GM12874 (cell line): ENCODE measurements around the gene KCNT1.

Experiments
- TF ChIP-seq, protein P1 (sequence below): IDR thresholded peaks from 2 replicates; pipeline ENCODE4 v1.5.1; 2011; ENCODE audit warnings: low read depth, mild to moderate bottlenecking, control low read depth, low read length, moderate library complexity; ENCODE audit not compliant: insufficient read depth

KCNT1 gene

DNA sequence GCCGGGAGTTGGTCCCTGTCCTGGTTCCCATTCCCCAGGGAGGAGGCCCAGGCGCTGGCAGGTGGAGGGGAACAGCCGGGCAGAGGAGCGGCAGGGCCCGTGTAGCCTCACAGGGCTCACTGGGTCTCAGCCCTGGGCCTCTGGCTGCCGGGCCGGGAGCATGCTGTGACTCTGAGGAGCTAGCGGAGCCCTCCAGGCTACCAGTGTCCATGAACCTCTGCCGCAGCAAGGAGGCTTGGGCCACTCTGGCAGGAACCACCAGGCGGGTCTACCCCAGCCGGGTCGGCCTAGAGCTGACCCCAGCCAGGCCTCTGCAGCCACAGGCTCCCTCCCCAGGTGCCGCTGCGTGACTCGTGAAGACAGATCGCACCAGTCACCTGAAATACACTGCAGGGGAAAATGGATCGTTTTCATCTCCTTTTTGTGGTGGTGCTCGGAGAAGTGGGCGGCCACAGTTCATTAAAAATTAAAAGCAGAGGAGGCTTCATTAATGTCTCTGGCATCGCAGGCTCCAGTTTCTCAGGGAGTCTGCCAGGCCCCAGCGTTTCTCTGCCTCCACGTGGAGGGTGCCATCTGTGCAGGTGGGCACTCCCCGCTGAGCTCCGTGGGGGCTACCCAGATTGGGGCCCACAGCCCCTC lies 43.8 kb downstream of the KCNT1 start:
- TF ChIP-seq, protein P1, sequence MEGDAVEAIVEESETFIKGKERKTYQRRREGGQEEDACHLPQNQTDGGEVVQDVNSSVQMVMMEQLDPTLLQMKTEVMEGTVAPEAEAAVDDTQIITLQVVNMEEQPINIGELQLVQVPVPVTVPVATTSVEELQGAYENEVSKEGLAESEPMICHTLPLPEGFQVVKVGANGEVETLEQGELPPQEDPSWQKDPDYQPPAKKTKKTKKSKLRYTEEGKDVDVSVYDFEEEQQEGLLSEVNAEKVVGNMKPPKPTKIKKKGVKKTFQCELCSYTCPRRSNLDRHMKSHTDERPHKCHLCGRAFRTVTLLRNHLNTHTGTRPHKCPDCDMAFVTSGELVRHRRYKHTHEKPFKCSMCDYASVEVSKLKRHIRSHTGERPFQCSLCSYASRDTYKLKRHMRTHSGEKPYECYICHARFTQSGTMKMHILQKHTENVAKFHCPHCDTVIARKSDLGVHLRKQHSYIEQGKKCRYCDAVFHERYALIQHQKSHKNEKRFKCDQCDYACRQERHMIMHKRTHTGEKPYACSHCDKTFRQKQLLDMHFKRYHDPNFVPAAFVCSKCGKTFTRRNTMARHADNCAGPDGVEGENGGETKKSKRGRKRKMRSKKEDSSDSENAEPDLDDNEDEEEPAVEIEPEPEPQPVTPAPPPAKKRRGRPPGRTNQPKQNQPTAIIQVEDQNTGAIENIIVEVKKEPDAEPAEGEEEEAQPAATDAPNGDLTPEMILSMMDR = no peak

DNA sequence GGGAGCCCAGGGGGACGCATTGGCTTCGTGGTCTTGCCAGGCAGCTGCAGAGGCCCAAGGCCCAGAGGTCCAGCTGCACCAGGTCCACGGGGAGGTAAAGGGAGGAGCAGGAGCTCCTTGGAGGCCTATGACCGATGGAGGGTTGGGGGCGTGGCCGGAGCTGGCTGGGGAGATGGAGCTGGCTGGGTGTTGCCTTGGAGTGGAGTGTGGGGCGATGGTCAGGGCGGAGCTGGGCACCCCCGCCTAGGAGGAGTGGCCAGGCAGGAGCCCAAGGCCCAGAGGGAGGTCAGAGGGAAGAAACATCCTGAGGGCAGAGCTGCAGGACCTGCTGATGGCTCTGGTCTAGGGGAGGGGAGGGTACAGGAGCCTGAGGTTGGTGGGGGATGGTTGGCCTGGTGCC lies 44.6 kb downstream of the KCNT1 start:
- TF ChIP-seq, protein P1 = no peak

DNA sequence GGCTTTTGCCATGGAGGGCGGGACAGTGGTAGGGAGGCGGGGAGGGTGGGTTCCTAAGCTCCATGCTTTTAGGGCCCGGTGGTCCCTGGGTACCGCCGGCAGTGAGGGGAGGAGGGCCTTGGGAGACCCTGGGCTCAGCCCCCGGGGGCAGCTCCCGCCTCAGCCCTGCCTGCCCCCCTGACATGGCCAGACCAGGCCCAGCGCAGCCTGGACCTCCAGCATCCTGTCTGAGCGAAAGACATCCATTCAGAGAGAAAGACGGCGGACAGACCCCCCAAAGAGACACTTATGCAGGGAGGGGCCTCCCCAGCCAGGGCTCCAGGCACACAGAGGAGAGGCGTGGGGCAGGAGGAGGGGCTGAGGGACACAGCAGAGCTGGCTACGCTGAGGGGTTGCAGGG lies 45.3 kb downstream of the KCNT1 start:
- TF ChIP-seq, protein P1 = no peak

DNA sequence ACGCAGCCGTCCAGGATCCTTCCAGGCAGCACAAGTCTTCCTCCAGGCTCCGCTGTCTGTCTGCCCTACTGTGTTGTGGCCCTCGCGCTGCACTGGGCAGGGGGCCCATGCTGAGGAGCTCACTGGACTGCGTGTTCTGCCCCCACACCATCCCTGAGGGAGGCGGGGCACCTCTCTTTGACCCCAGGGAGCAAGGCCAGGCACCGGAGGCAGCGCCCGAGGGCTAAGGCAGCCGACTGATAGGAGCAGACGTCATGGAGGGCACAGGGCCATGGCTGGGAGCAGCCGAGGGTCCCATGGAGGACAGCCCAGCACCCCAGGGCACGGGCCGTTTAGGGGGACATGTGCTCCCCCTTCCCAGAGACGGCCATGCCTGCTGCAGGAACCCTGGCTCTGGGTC lies 46.7 kb downstream of the KCNT1 start:
- TF ChIP-seq, protein P1 = no peak

DNA sequence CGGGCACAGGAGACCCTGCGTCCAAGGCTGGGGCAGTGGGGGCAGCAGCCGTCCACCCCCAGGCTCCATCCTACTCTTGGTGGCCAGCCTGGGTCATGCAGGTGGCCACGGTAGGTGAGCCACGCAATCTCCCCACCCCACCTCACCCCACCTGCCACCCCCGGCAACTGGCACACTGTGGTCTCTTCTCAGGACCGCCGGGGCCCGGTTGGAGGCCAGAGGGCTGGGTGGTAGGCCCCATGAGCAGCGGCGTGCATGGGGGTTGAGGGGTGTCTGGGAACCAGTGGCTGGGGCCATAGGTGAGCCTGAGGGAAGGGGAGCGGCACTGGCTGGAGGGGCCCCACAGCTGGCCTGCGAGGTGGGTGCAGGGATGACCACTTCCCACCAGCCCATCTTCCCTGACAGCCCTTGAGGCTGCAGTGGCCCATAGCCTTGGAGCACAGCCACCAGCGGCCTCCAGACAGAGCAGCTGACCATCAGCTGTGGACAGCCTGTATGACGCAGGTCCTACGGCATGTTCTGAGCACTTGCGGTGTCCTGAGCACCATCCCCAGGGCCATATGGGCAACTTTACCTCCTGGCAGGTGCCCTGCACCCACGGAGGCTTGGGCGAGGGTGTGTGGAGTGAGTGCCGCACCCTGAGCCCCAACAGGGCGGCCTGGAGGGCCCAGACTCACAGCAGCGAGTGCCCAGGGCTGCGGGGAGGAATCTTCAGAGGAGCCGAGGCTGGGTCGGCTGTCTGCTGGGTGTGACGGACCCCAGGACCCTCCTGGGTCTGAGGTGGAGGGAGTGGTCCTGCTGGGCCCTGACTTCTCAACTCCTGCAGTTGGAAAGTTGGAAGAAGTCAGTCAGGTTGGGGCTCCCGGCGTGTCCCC lies 47.4 kb downstream of the KCNT1 start:
- TF ChIP-seq, protein P1 = no peak

DNA sequence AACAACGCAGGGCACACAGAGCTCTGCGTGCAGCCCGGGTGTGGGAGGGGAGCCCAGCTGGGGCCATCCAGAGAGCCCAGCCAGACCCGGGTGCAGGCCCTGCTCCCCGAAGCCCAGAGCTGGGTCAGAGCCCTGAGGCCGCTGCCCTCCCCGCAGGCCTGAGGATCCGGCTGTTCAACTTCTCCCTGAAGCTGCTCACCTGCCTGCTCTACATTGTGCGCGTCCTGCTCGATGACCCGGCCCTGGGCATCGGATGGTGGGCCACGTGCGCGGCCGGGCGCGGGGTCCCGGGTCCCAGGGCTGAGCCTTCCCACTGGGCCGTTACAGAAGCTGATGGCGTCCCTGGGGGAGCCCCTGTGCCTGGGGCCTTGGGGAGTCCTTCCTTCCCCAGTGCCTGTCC lies 48.8 kb downstream of the KCNT1 start:
- TF ChIP-seq, protein P1 = no peak

DNA sequence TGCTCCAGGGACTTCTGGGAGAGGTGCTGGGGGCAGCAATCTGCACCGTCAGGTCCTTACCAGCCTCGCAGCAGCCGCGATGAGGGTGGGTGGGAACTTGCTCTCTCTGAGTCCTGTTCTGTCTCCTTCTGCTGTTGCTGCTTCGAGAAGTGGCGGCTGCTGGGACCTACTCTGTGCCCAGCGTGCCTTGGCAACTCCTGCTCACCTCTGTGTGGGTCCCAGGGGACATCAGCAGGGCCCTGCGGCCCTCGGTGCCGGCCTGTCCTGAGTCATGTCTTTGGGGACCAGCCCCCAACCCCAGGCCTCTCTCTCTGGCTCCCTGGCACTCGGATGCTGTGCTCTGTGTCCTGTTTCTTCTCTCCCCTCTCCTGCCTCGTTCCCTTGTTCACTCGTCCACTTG lies 49.5 kb downstream of the KCNT1 start:
- TF ChIP-seq, protein P1 = no peak
